Hepatocyte (in vitro differentiated cells): Measurements from ENCODE around the gene EDNRA. TPM values are rescaled to one million over a fixed set of nuclear protein-coding genes. Genes with fewer than 3 reads are reported as not detected.
A peak's percentile ranks its signal among the peaks of the same experiment; 100 is the strongest.

ENCODE experiments used
- DNase-seq: peaks from one replicate; pipeline ENCODE4 v3.0.0-alpha.2; 2016; ENCODE audit warnings: low spot score
- H2AFZ ChIP-seq: fragments of 200-600 bp; sonication (generic); 2 replicates; pipeline ENCODE4 v1.6.0; 2016; ENCODE audit warnings: antibody characterized with exemption, mild to moderate bottlenecking
- H3K27ac ChIP-seq: fragments of 200-600 bp; sonication (generic); 2 replicates; pipeline ENCODE4 v1.5.1; 2016; ENCODE audit warnings: mild to moderate bottlenecking
- H3K27me3 ChIP-seq: fragments of 200-600 bp; sonication (generic); 2 replicates; pipeline ENCODE4 v1.6.1; 2016
- H3K36me3 ChIP-seq: fragments of 200-600 bp; sonication (generic); replicated peaks from 2 replicates; pipeline ENCODE4 v1.5.1; 2016; ENCODE audit warnings: low read depth; ENCODE audit not compliant: insufficient read depth
- H3K4me1 ChIP-seq: fragments of 200-600 bp; sonication (generic); 2 replicates; pipeline ENCODE4 v1.5.1; 2016; ENCODE audit warnings: mild to moderate bottlenecking, moderate library complexity; ENCODE audit not compliant: insufficient read depth
- H3K4me2 ChIP-seq: fragments of 200-600 bp; sonication (generic); 2 replicates; pipeline ENCODE4 v1.6.0; 2016
- H3K4me3 ChIP-seq: fragments of 200-600 bp; sonication (generic); 2 replicates; pipeline ENCODE4 v1.5.1; 2016; ENCODE audit warnings: mild to moderate bottlenecking
- H3K79me2 ChIP-seq: fragments of 200-600 bp; sonication (generic); 2 replicates; pipeline ENCODE4 v1.6.0; 2017; ENCODE audit warnings: mild to moderate bottlenecking
- H3K9me2 ChIP-seq: fragments of 200-600 bp; sonication (generic); replicated peaks from 2 replicates; pipeline ENCODE4 v1.6.0; 2017; ENCODE audit warnings: mild to moderate bottlenecking; ENCODE audit not compliant: insufficient read depth
- H3K9me3 ChIP-seq: fragments of 200-600 bp; sonication (generic); 2 replicates; pipeline ENCODE4 v1.5.1; 2016; ENCODE audit warnings: low read depth, mild to moderate bottlenecking
- H4K20me1 ChIP-seq: fragments of 200-600 bp; sonication (generic); 2 replicates; pipeline ENCODE4 v1.6.0; 2016; ENCODE audit warnings: mild to moderate bottlenecking; ENCODE audit not compliant: insufficient read depth, poor library complexity, severe bottlenecking
- CTCF ChIP-seq: fragments of 200-600 bp; sonication (generic); IDR thresholded peaks from 2 replicates; pipeline ENCODE4 v1.5.1; 2016; ENCODE audit warnings: antibody characterized with exemption, mild to moderate bottlenecking; ENCODE audit not compliant: poor library complexity
- EZH2 ChIP-seq: fragments of 200-600 bp; sonication (generic); IDR thresholded peaks from 2 replicates; pipeline ENCODE4 v1.6.1; 2016; ENCODE audit warnings: antibody characterized with exemption, mild to moderate bottlenecking, borderline replicate concordance
- EZH2phosphoT487 ChIP-seq: fragments of 200-600 bp; sonication (generic); IDR thresholded peaks from one replicate; pipeline ENCODE4 v1.6.1; 2018; ENCODE audit warnings: antibody characterized with exemption, mild to moderate bottlenecking, low read depth, moderate library complexity; ENCODE audit not compliant: unreplicated experiment, severe bottlenecking
- WGBS: methylation state at CpG from one replicate; pipeline ENCODE4 v1.1.6; 2016; ENCODE audit warnings: low lambda C conversion rate; ENCODE audit errors: missing lambda C conversion rate; 5-methylcytosine and 5-hydroxymethylcytosine counted together
- polyA plus RNA-seq: library from polyadenylated mRNA; unstranded; fragments of >200 nt; fragmentation: Nextera tagmentation; extraction: Ambion mirVana; gene quantifications from 2 replicates; pipeline ENCODE4 v1.2.1, GENCODE V29; 2016
- total RNA-seq: library from RNA; depleted of rRNA; stranded (reverse); fragments of >200 nt; gene quantifications from 2 replicates; pipeline ENCODE4 v1.2.3, GENCODE V29; 2014

The EDNRA gene
- total and polyA plus RNA-seq, 2 experiments from 2014 or later = 19.0 to 28.1 TPM

GRCh38 chr4:147453561-147454141 is 27.2 kb upstream of the EDNRA start:
- 70% methylated on average over 2 of the region's 2 CpGs for WGBS
- Histone ChIP-seq H3K9me3 (no peaks in the 10 kb centered on the region), H3K4me1 (peaks cover 2% of the 10 kb centered on the region), H3K4me3 (no peak overlapping the region), H2AFZ (peak overlapping the region; percentile 40), H3K9me2 (no peaks in the 10 kb centered on the region), H3K27ac (no peak overlapping the region), H4K20me1 (no peaks in the 10 kb centered on the region), H3K27me3 (no peaks in the 10 kb centered on the region), H3K36me3 (no peaks in the 10 kb centered on the region), H3K4me2 (no peak overlapping the region), H3K79me2 (no peaks in the 10 kb centered on the region)
- TF ChIP-seq EZH2 (no peak), CTCF (no peak), EZH2phosphoT487 (no peak)
- peak; percentile 24 for DNase-seq

GRCh38 chr4:147456706-147457105 is 24.2 kb upstream of the EDNRA start:
- no peak overlapping the region for H2AFZ ChIP-seq
- no peaks in the 10 kb centered on the region for H4K20me1 ChIP-seq
- no peak overlapping the region for H3K4me3 ChIP-seq
- no peaks in the 10 kb centered on the region for H3K9me2 ChIP-seq
- H3K79me2 ChIP-seq = no peaks in the 10 kb centered on the region
- no peaks in the 10 kb centered on the region for H3K36me3 ChIP-seq
- no peak overlapping the region for H3K27ac ChIP-seq
- WGBS = 84% methylated on average over 5 of the region's 5 CpGs
- no peaks in the 10 kb centered on the region for H3K27me3 ChIP-seq
- H3K4me1 ChIP-seq = peaks cover 2% of the 10 kb centered on the region
- DNase-seq = no peak
- no peaks in the 10 kb centered on the region for H3K9me3 ChIP-seq
- H3K4me2 ChIP-seq = no peak overlapping the region
- TF ChIP-seq EZH2phosphoT487 (no peak), CTCF (no peak), EZH2 (no peak)

- no peak overlapping the region for H3K4me3 ChIP-seq
- no peaks in the 10 kb centered on the region for H3K9me3 ChIP-seq
- no peak overlapping the region for H2AFZ ChIP-seq
- H3K4me2 ChIP-seq = no peak overlapping the region
- no peaks in the 10 kb centered on the region for H4K20me1 ChIP-seq
- no peak overlapping the region for H3K27ac ChIP-seq
- H3K27me3 ChIP-seq = no peaks in the 10 kb centered on the region
- TF ChIP-seq CTCF (no peak), EZH2phosphoT487 (no peak), EZH2 (no peak)
- no peaks in the 10 kb centered on the region for H3K36me3 ChIP-seq
- 95% methylated on average over 1 of the region's 1 CpG for WGBS
- no peak for DNase-seq
- no peaks in the 10 kb centered on the region for H3K4me1 ChIP-seq
- H3K9me2 ChIP-seq = no peaks in the 10 kb centered on the region
- H3K79me2 ChIP-seq = no peaks in the 10 kb centered on the region
Measured at GRCh38 chr4:147461161-147461560, 19.7 kb upstream of the EDNRA start.
